Left colon (tissue), 2 donors: ENCODE data around the gene ODF4. TPM values are rescaled to one million over a fixed set of nuclear protein-coding genes. Genes with fewer than 3 reads are reported as not detected.
A peak's percentile ranks its signal among the peaks of the same experiment; 100 is the strongest.

Experiments used
- ATAC-seq: fragments of 200-7000 bp; cut with Tn5 transposase; one replicate; pipeline ENCODE4 v1.9.1; 2020; ENCODE audit warnings: mild to moderate bottlenecking, moderate library complexity
- DNase-seq, 2 donors: peaks; one replicate each; pipeline ENCODE4 v3.0.0-alpha.2; 2020
- intact Hi-C, 2 donors: fragments of 100-400 bp; cut with DNase I in 1 of 2; cut with micrococcal nuclease in 1 of 2; formaldehyde crosslinking; loops; one replicate each; pipeline versions ENCODE4 v1.11.2 to v1.14.0; 2022; cut with DNase I, micrococcal nuclease
- long read RNA-seq: library from polyadenylated mRNA; unstranded; transcript quantifications from one replicate; pipeline ENCODE4 v2.0.0, GENCODE V29; 2021
- total RNA-seq, 2 donors: library from RNA; stranded (reverse); fragmentation: NEBNext Ultra II Directional; extraction: Animal tissue kit (Norgen Biotek cat#: 25700); gene quantifications; one replicate each; pipeline ENCODE4 v1.2.1, GENCODE V29; 2021
- donor health status: DM: no; HTN: no; CAD: no.
- donor health status: DM: yes; HTN: yes; CAD: no.

ODF4 gene
- not detected for total RNA-seq
- long read RNA-seq: 0 reads

GRCh38 chr17:8339540-8339939 is at the start of gene ODF4:
ODF4 (plus strand) TSS chr17:8339840; CDS start chr17:8340052, 212 bp downstream.
- no peak for DNase-seq
- intact Hi-C loops: no loop called here
- ATAC-seq: no peak

- DNase-seq (no peak), ATAC-seq (no peak)
- intact Hi-C loops: loop anchor here in 1 of 2 donors (10.0 kb wide), 1 partner anchor 45 kb away; the partner anchor contains the start of genes CTC1 and PFAS
Observed at GRCh38 chr17:8290043-8290442, 49.6 kb upstream of the ODF4 start.

GRCh38 chr17:8292639-8293395 is 46.8 kb upstream of the ODF4 start:
- ATAC-seq (no peak), DNase-seq (no peak)
- intact Hi-C loops: loop anchor here in 1 of 2 donors (10.0 kb wide), 1 partner anchor 48 kb away; the partner anchor contains the start of genes CTC1 and PFAS

GRCh38 chr17:8294361-8294760 is 45.3 kb upstream of the ODF4 start:
- ATAC-seq: no peak
- intact Hi-C loops: loop anchor here in 1 of 2 donors (10.0 kb wide), 1 partner anchor 50 kb away; the partner anchor contains the start of genes CTC1 and PFAS
- DNase-seq: peak in 1 of 2 donors; percentile 16

GRCh38 chr17:8294814-8295316 is 44.8 kb upstream of the ODF4 start:
- ATAC-seq (peak; percentile 16), DNase-seq (no peak)
- intact Hi-C loops: loop anchor here in 1 of 2 donors (10.0 kb wide), 1 partner anchor 50 kb away; the partner anchor contains the start of genes CTC1 and PFAS

- ATAC-seq (no peak), DNase-seq (no peak)
- intact Hi-C loops: loop anchor here in 1 of 2 donors (10.0 kb wide), 1 partner anchor 215 kb away; the partner anchor contains the start of gene ALOX12B
Observed at GRCh38 chr17:8300226-8300625, 39.4 kb upstream of the ODF4 start.

- ATAC-seq (peak; percentile 93), DNase-seq (peak; percentile 51 to 56)
- intact Hi-C loops: loop anchor here in 1 of 2 donors (10.0 kb wide), 1 partner anchor 216 kb away; the partner anchor contains the start of gene ALOX12B
Observed at GRCh38 chr17:8300627-8301242, 38.9 kb upstream of the ODF4 start.

- DNase-seq (no peak), ATAC-seq (no peak)
- intact Hi-C loops: no loop called here
Observed at GRCh38 chr17:8310601-8311123, 29.0 kb upstream of the ODF4 start.

- intact Hi-C loops: no loop called here
- DNase-seq (no peak), ATAC-seq (no peak)
Observed at GRCh38 chr17:8311131-8311790, 28.4 kb upstream of the ODF4 start.

GRCh38 chr17:8312251-8312650 is 27.4 kb upstream of the ODF4 start:
- ATAC-seq (no peak), DNase-seq (no peak)
- intact Hi-C loops: no loop called here

- ATAC-seq: no peak
- no peak for DNase-seq
- intact Hi-C loops: no loop called here
Observed at GRCh38 chr17:8312726-8313600, 26.7 kb upstream of the ODF4 start.

- DNase-seq (no peak), ATAC-seq (no peak)
- intact Hi-C loops: no loop called here
Observed at GRCh38 chr17:8314797-8315763, 24.6 kb upstream of the ODF4 start.

- DNase-seq (no peak), ATAC-seq (no peak)
Observed at GRCh38 chr17:8315764-8316217, 23.8 kb upstream of the ODF4 start.

GRCh38 chr17:8318010-8318935 is 21.4 kb upstream of the ODF4 start:
- intact Hi-C loops: no loop called here
- DNase-seq (no peak), ATAC-seq (no peak)

More at GRCh38 chr17:8315764-8316217, 23.8 kb upstream of the ODF4 start:
- intact Hi-C loops: no loop called here

- intact Hi-C loops: no loop called here
- ATAC-seq (no peak), DNase-seq (no peak)
Observed at GRCh38 chr17:8320262-8320661, 19.4 kb upstream of the ODF4 start.

- ATAC-seq (no peak), DNase-seq (no peak)
- intact Hi-C loops: no loop called here
Observed at GRCh38 chr17:8320990-8321389, 18.6 kb upstream of the ODF4 start.
